Calu3 (cell line): ENCODE results near the gene DDN. TPM values are rescaled to one million over a fixed set of nuclear protein-coding genes. Genes with fewer than 3 reads are reported as not detected.

ENCODE experiments used
- BruUV-seq: library from RNA; stranded (reverse); fragments of 400-500 nt; replicated peaks from 2 replicates; lab custom pipeline; 2021; lab: Mats Ljungman, UMichigan
- CTCF ChIA-PET: fragments of 300-600 bp; sonication (Branson Sonifier 250); formaldehyde crosslinking; loops from one replicate; lab custom pipeline; 2022; ENCODE audit warnings: antibody characterized with exemption; lab: Charles Lee
- DNase-seq: peaks from one replicate; pipeline ENCODE4 v3.0.0; 2022
- H3K27ac Mint-ChIP-seq: one replicate; pipeline ENCODE4 v1.8.0; 2022; ENCODE audit warnings: mixed read lengths; ENCODE audit not compliant: unreplicated experiment
- H3K27me3 Mint-ChIP-seq: one replicate; pipeline ENCODE4 v1.8.0; 2022; ENCODE audit warnings: mixed read lengths; ENCODE audit not compliant: unreplicated experiment
- H3K36me3 Mint-ChIP-seq: one replicate; pipeline ENCODE4 v1.8.0; 2022; ENCODE audit warnings: mild to moderate bottlenecking, moderate library complexity, mixed read lengths; ENCODE audit not compliant: insufficient read depth, unreplicated experiment
- H3K4me1 Mint-ChIP-seq: one replicate; pipeline ENCODE4 v1.8.0; 2022; ENCODE audit warnings: mild to moderate bottlenecking, low read depth, mixed read lengths; ENCODE audit not compliant: unreplicated experiment
- H3K4me3 Mint-ChIP-seq: one replicate; pipeline ENCODE4 v1.8.0; 2022; ENCODE audit warnings: mild to moderate bottlenecking, low read depth, moderate library complexity, mixed read lengths; ENCODE audit not compliant: unreplicated experiment
- H3K9me3 Mint-ChIP-seq: one replicate; pipeline ENCODE4 v1.8.0; 2022; ENCODE audit warnings: low read depth, mixed read lengths; ENCODE audit not compliant: unreplicated experiment
- intact Hi-C: fragments of 100-400 bp; cut with micrococcal nuclease; formaldehyde crosslinking; loops from one replicate; pipeline ENCODE4 v1.10.0; 2022; ENCODE audit not compliant: unreplicated experiment
- total RNA-seq: library from RNA; stranded (reverse); gene quantifications from 2 replicates; pipeline ENCODE4 v1.2.3, GENCODE V29; 2022
- TF ChIP-seq, protein P1 (sequence below): fragments of 200-600 bp; IDR thresholded peaks from one replicate; pipeline ENCODE4 v1.8.0; 2022; ENCODE audit warnings: antibody characterized with exemption; ENCODE audit not compliant: unreplicated experiment

The DDN gene
- total RNA-seq, 1 experiment from 2014 or later: 0.21 TPM

DNA sequence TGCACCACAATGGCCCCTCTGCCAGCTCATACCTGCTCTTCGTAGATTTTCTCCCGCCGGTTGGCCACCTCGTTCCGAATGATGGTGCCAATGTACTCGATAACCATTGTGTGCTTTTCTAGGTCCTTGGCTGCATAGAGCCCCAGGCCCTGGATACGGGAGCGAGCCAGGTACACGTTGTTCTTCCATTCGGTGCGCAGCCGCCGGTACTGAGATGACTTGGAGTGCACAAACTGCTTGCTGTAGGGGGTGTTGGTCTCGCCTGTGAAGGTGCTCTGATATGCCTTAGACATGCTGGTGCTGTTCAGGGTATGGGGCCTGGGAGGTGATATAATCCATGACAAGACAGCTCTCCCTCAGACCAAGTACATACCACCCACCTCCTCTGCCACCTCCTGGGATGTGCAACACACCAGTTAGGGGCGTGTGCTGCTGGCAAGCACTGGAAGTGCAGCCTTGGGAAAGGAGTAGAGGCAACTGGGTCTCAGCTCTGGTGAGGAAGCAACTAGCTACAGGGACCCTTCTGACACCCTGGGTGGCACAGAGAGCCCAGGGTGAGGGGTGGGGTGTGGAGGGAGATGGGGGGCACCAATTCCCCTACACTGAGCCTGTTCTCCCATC is 23.5 kb upstream of the DDN start:
- intact Hi-C loops: no loop called here
- Mint-ChIP-seq H3K4me1 (no peaks in the 10 kb centered on the region), H3K4me3 (no peak overlapping the region), H3K27me3 (no peaks in the 10 kb centered on the region), H3K9me3 (no peaks in the 10 kb centered on the region), H3K36me3 (peaks cover 51% of the 10 kb centered on the region), H3K27ac (no peak overlapping the region)
- DNase-seq: no peak
- BruUV-seq: no TSS peak
- CTCF ChIA-PET: no interaction called here
- TF ChIP-seq, protein P1, sequence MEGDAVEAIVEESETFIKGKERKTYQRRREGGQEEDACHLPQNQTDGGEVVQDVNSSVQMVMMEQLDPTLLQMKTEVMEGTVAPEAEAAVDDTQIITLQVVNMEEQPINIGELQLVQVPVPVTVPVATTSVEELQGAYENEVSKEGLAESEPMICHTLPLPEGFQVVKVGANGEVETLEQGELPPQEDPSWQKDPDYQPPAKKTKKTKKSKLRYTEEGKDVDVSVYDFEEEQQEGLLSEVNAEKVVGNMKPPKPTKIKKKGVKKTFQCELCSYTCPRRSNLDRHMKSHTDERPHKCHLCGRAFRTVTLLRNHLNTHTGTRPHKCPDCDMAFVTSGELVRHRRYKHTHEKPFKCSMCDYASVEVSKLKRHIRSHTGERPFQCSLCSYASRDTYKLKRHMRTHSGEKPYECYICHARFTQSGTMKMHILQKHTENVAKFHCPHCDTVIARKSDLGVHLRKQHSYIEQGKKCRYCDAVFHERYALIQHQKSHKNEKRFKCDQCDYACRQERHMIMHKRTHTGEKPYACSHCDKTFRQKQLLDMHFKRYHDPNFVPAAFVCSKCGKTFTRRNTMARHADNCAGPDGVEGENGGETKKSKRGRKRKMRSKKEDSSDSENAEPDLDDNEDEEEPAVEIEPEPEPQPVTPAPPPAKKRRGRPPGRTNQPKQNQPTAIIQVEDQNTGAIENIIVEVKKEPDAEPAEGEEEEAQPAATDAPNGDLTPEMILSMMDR: no peak

DNA sequence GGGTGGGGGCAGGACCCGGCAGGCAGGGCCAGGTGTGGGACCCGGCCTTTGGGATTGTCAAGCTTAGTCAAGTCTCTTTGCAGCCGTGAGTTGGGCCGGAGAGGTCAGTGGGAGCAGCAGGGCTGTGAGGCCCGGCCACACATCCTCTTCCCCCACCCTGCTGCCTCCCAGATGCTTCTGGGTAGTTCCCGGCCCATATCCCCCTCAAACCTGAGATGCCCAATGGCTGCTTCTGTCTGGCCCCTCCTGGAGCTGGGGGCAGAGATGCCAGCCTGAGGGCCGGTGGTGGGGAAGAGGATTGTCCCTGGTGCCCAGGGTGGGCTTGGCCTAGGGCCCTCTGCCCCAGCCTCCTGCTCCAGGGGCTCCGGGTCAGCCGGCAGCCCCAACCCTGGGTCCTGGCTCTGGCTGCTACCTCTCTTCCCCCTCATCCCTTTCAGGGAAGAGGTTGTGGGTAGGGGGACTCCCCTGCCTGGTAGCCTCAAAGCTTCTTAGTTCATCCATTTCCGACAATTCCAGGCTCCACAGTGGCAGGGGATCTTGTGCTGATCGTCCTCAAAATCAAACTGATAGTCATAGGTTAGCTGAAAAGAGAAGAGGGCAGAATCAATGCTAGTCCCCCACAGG is 22.2 kb upstream of the DDN start:
- H3K4me1 Mint-ChIP-seq: peaks cover 9% of the 10 kb centered on the region
- intact Hi-C loops: no loop called here
- no peaks in the 10 kb centered on the region for H3K9me3 Mint-ChIP-seq
- CTCF ChIA-PET: interaction anchor here (0.6 kb wide), 1 partner anchor 15 kb away, joined by 3 read pairs; no protein-coding TSS in a partner anchor
- H3K27me3 Mint-ChIP-seq: no peaks in the 10 kb centered on the region
- no peak overlapping the region for H3K4me3 Mint-ChIP-seq
- peaks cover 47% of the 10 kb centered on the region for H3K36me3 Mint-ChIP-seq
- BruUV-seq: no TSS peak
- no peak for DNase-seq
- TF ChIP-seq, protein P1: no peak
- no peak overlapping the region for H3K27ac Mint-ChIP-seq

DNA sequence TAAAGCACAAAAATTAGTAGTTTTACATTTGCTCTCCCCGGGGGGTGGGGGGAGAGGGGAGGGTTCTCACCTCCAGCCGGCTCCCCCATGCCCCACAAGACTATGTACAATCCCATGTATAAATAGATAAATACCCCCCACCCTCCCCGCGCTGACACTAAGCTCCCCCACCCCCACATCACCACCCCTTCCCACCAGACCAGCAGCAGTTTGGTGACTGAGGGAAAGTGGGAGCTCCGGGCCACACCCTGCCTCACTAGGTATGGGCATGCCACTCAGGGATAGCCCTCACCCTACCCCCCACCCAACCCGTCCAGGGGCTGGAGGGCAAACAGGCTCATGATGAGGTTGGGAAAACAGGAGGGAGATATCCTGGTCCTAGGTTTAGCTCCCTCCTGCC is 21.3 kb upstream of the DDN start:
- peaks cover 15% of the 10 kb centered on the region for H3K4me1 Mint-ChIP-seq
- intact Hi-C loops: no loop called here
- H3K27me3 Mint-ChIP-seq: no peaks in the 10 kb centered on the region
- no peak overlapping the region for H3K4me3 Mint-ChIP-seq
- no peak for DNase-seq
- H3K9me3 Mint-ChIP-seq: no peaks in the 10 kb centered on the region
- H3K36me3 Mint-ChIP-seq: peaks cover 47% of the 10 kb centered on the region
- no TSS peak for BruUV-seq
- CTCF ChIA-PET: interaction anchor here (1.1 kb wide), 1 partner anchor 67 kb away, joined by 4 read pairs; no protein-coding TSS in a partner anchor
- TF ChIP-seq, protein P1: no peak
- H3K27ac Mint-ChIP-seq: no peak overlapping the region

DNA sequence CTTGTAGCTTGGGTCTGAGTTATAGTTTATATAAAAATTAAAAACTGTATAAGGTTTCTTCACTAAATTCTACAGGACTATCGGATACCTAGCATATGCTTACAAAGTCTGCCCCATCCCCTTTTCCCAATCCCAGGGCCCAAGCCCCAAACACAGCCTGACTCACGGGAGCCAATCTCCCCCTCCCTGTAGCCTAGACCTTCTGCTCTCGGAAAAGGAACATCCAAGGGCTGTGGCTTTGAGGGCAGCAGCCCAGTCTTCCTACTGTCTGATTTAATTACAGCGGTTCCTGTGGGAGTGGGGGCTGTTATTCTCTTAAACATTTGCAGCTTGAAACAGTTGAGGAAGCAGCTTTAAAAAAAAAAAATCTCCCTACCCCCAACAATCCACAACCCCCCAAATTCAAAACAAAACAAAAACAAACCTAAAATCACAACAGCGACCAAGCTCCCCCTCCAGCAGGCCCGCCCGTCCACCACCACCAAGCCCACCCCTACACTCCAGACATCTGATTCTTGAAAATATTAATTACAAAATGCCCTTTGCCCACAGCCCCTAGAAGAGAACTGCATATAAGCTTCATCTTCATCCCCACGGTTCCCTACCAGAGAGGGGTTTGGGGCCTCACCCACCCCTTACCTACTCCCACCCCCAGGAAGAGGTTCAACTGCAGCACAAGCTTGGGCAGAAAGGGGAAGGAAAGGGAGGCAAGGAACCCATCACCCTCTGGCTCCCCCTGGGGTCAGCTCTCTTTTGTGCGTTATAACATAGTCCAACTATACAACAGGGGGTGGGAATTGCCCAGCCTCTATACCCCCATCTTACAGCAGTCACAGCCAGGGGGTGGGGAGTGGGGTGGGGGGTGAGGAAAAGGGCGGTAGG is 20.5 kb upstream of the DDN start:
- peak overlapping the region; percentile 87 for H3K4me3 Mint-ChIP-seq
- intact Hi-C loops: no loop called here
- CTCF ChIA-PET: interaction anchor here (0.6 to 1.1 kb wide), 2 partner anchors 38 to 68 kb away, joined by 4 read pairs; no protein-coding TSS in a partner anchor
- H3K9me3 Mint-ChIP-seq: no peaks in the 10 kb centered on the region
- no TSS peak for BruUV-seq
- peaks cover 47% of the 10 kb centered on the region for H3K36me3 Mint-ChIP-seq
- H3K27ac Mint-ChIP-seq: peak overlapping the region; percentile 86
- TF ChIP-seq, protein P1: peak; percentile 14
- peak; percentile 46 for DNase-seq
- peaks cover 15% of the 10 kb centered on the region for H3K4me1 Mint-ChIP-seq
- H3K27me3 Mint-ChIP-seq: no peaks in the 10 kb centered on the region
